GM12878 (cell line): ENCODE data around the gene WHRN. TPM values are rescaled to one million over a fixed set of nuclear protein-coding genes. Genes with fewer than 3 reads are reported as not detected.

Experiments
- HDAC6 ChIP-seq: fragments of 200-600 bp; sonication (generic); IDR thresholded peaks from one replicate; pipeline ENCODE4 v1.8.0; 2017; ENCODE audit warnings: antibody characterized with exemption; ENCODE audit not compliant: unreplicated experiment
- KLF5 ChIP-seq: fragments of 450-650 bp; IDR thresholded peaks from 2 replicates; pipeline ENCODE4 v1.6.1; 2014; ENCODE audit warnings: mild to moderate bottlenecking; ENCODE audit not compliant: partially characterized antibody
- NR2C2 ChIP-seq: IDR thresholded peaks from 2 replicates; pipeline ENCODE4 v1.6.1; 2011; ENCODE audit warnings: borderline replicate concordance, low read depth; ENCODE audit not compliant: control insufficient read depth, insufficient read length
- ZNF274 ChIP-seq: IDR thresholded peaks from one replicate; pipeline ENCODE4 v1.8.0; 2011; ENCODE audit not compliant: insufficient read length, insufficient read depth
- polyA plus RNA-seq, 11 experiments: library from polyadenylated mRNA; depleted of rRNA in 4 of 11; unstranded in 6 of 11; stranded (reverse) in 5 of 11; fragments of >200 nt; fragmentation: Nextera tagmentation in 4 of 11; fragmentation: Illumina TruSeq in 1 of 11; extraction: Ambion mirVana in 4 of 11; extraction: Trizol in 1 of 11; gene quantifications; 1 replicate in 1 of 11; 2 replicates in 10 of 11; pipeline versions ENCODE4 v1.2.1 to v1.2.3, GENCODE V29; 2011 to 2016; ENCODE audit warnings: inconsistent platforms in 2 of 11, missing spikeins in 2 of 11, low read depth in 1 of 11
- total RNA-seq, 4 experiments: library from RNA; depleted of rRNA in 3 of 4; stranded (reverse); fragments of >200 nt in 3 of 4; fragmentation: Illumina TruSeq in 1 of 4; extraction: Trizol in 1 of 4; gene quantifications; 2 replicates each; pipeline versions ENCODE4 v1.2.1 to v1.2.3, GENCODE V29; 2013 to 2021
- TF ChIP-seq, protein P1 (sequence below): fragments of 450-650 bp; IDR thresholded peaks from 2 replicates; pipeline ENCODE4 v1.6.1; 2017; ENCODE audit warnings: antibody characterized with exemption, mild to moderate bottlenecking, moderate library complexity
- TF ChIP-seq, protein P2 (sequence below): fragments of 450-650 bp; IDR thresholded peaks from 2 replicates; pipeline ENCODE4 v1.6.1; 2017; ENCODE audit warnings: borderline replicate concordance
- TF ChIP-seq, protein P3 (sequence below): fragments of 450-650 bp; conservative IDR thresholded peaks from 2 replicates; pipeline ENCODE4 v1.6.1; 2017; ENCODE audit warnings: mild to moderate bottlenecking, moderate library complexity

The WHRN gene
- total and polyA plus RNA-seq, 10 of the 15 experiments (the other 5 are each of a cell fraction or from before 2014, with no cell fraction given) = 0.04 to 18.2 (median 0.68) TPM; not detected in 1

DNA sequence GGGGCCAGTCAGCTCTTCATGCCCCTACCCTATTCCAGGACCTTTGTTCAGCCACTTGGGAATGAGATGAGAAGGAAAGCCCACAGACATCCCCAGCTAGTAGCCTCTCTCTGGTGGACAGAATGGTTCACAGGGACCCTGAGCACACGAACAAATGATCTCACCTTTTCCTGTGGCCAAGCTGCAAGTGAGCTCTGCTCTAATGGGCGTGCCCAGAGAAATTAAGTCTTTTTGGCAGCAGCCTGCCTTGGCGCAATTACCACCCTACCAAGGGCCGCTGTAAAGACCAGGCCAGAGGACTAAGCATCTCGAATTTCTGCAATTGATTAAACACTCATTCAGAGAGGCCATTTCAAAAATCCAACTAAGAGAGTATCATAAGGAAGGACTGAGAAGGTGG lies 56.0 kb downstream of the WHRN start (continued):
- no peak for TF ChIP-seq HDAC6
- TF ChIP-seq, protein P1, sequence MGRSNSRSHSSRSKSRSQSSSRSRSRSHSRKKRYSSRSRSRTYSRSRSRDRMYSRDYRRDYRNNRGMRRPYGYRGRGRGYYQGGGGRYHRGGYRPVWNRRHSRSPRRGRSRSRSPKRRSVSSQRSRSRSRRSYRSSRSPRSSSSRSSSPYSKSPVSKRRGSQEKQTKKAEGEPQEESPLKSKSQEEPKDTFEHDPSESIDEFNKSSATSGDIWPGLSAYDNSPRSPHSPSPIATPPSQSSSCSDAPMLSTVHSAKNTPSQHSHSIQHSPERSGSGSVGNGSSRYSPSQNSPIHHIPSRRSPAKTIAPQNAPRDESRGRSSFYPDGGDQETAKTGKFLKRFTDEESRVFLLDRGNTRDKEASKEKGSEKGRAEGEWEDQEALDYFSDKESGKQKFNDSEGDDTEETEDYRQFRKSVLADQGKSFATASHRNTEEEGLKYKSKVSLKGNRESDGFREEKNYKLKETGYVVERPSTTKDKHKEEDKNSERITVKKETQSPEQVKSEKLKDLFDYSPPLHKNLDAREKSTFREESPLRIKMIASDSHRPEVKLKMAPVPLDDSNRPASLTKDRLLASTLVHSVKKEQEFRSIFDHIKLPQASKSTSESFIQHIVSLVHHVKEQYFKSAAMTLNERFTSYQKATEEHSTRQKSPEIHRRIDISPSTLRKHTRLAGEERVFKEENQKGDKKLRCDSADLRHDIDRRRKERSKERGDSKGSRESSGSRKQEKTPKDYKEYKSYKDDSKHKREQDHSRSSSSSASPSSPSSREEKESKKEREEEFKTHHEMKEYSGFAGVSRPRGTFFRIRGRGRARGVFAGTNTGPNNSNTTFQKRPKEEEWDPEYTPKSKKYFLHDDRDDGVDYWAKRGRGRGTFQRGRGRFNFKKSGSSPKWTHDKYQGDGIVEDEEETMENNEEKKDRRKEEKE = no peak
- TF ChIP-seq NR2C2 = no peak
- TF ChIP-seq ZNF274 = no peak
- no peak for TF ChIP-seq KLF5
- TF ChIP-seq, protein P2, sequence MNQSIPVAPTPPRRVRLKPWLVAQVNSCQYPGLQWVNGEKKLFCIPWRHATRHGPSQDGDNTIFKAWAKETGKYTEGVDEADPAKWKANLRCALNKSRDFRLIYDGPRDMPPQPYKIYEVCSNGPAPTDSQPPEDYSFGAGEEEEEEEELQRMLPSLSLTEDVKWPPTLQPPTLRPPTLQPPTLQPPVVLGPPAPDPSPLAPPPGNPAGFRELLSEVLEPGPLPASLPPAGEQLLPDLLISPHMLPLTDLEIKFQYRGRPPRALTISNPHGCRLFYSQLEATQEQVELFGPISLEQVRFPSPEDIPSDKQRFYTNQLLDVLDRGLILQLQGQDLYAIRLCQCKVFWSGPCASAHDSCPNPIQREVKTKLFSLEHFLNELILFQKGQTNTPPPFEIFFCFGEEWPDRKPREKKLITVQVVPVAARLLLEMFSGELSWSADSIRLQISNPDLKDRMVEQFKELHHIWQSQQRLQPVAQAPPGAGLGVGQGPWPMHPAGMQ = no peak
- TF ChIP-seq, protein P3, sequence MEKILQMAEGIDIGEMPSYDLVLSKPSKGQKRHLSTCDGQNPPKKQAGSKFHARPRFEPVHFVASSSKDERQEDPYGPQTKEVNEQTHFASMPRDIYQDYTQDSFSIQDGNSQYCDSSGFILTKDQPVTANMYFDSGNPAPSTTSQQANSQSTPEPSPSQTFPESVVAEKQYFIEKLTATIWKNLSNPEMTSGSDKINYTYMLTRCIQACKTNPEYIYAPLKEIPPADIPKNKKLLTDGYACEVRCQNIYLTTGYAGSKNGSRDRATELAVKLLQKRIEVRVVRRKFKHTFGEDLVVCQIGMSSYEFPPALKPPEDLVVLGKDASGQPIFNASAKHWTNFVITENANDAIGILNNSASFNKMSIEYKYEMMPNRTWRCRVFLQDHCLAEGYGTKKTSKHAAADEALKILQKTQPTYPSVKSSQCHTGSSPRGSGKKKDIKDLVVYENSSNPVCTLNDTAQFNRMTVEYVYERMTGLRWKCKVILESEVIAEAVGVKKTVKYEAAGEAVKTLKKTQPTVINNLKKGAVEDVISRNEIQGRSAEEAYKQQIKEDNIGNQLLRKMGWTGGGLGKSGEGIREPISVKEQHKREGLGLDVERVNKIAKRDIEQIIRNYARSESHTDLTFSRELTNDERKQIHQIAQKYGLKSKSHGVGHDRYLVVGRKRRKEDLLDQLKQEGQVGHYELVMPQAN = no peak
